ENCODE results near the gene TP53TG3.
"Not testable (repeated sequence)": the region's sequence is repeated elsewhere in the genome, so short reads cannot be mapped to it uniquely, and the experiment has no call there.

TP53TG3 gene, protein sequence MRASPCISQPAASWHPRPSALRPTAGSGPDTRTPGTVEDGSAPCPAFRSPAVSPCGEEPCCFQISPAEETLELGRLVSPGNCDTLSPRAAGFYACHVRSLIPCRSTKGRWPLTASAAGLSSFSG

DNA sequence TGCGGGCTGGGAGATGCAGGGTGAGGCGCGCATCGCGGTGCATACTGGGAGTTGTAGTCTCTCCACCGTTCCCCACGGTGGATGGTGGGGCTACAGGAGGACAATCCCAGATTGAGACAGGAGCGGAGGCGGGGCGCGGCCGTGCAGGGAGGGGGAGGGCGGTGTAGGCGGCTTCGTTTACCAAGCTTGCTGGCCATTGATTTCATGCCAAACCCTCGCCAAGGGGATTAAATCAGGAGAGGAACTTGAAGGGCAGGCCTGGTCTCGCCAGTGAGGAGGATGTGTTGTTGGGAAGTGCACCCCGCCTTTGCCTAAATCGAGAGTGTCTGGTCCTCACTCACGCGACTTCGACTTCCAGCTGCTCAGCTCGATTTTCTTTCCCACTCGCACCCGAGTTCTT is at the start of gene TP53TG3:
Gene TP53TG3 (minus strand): TSS at position 101 of the 400 bp plus-strand sequence. CDS start 68 bp downstream, at position 33.
- H3K4me3 ChIP-seq (ENCODE audit: low read depth, low read length): not testable (repeated sequence)

DNA sequence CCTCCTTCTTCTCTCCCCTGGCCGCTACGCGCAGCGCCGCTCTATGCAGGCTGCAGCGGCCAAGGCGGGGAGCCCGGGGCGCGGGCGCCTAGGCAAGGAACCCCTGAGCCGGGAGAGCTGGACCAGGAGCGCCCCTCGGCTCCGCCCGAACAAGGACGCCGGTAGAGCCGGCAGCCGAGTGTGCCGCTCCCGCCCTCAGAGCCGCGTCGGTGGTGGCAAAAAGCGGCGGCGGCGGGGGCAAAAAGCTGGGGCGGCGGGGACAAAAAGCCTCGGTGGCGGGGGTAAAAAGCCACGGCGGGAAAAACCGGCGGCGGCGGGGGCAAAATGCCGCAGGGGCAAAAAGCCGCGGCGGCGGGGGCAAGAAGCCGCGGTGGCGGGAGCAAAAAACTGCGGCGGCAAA is 25.1 kb downstream of the TP53TG3 start:
- not testable (repeated sequence) for H3K4me3 ChIP-seq (ENCODE audit: low read depth, low read length)

DNA sequence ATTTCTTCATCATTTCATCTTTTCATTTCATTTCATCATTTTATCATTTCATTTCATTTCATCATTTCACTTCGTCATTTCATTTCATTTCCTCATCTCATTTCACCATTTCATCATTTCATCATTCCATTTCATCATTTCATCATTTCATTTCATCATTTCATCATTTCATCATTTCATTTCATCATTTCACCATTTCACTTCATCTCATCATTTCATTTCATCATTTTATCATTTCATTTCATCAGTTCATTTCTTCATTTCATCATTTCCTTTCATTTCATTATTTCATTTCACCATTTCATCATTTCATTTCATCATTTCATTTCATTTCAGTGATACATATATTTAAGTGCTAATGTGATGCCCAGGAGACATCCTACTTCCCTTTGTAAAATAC is 28.4 kb downstream of the TP53TG3 start:
- not testable (repeated sequence) for H3K4me3 ChIP-seq (ENCODE audit: low read depth, low read length)

DNA sequence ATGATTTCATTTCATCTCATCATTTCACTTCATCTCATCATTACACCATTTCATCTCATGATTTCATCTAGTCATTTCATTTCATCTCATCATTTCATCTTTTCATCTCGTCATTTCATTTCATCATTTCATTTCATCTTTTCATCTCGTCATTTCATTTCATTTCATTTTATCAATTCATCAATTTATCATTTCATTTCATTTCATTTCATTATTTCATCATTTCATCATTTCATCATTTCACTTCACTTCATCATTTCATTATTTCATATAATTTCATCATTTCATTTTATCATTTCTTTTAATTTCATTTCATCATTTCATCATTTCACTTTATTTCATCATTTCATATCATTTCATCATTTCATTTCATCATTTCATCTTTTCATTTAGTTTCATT is 29.2 kb downstream of the TP53TG3 start:
- not testable (repeated sequence) for H3K4me3 ChIP-seq (ENCODE audit: low read depth, low read length)

DNA sequence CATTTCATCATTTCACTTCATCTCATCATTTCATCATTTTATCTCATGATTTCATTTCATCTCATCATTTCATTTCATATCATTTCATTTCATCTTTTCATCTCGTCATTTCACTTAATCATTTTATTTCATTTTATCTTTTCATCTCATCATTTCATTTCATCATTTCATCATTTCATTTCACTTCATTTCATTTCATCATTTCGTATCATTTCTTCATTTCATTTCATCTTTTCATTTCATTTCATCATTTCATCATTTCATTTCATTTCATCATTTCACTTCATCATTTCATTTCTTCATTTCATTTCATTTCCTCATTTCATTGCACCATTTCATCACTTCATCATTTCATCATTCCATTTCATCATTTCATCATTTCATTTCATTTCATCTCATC is 29.8 kb downstream of the TP53TG3 start:
- H3K4me3 ChIP-seq (ENCODE audit: low read depth, low read length): not testable (repeated sequence)

DNA sequence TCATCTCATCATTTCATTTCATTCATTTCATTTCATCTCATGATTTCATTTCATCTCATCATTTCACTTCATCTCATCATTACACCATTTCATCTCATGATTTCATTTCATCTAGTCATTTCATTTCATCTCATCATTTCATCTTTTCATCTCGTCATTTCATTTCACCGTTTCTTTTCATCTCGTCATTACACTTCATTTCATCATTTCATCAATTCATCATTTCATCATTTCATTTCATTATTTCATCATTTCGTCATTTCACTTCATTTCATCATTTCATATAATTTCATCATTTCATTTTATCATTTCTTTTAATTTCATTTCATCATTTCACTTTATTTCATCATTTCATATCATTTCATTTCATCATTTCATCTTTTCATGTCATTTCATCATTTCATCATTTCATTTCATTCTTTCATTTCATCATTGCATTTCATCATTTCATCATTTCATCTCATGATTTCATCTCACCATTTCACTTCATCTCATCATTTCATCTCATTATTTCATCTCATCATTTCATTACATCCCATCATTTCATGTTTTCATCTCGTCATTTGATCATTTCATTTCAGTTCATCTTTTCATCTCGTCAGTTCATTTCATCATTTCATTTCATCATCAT is 30.6 kb downstream of the TP53TG3 start:
- H3K4me3 ChIP-seq (ENCODE audit: low read depth, low read length): not testable (repeated sequence)

DNA sequence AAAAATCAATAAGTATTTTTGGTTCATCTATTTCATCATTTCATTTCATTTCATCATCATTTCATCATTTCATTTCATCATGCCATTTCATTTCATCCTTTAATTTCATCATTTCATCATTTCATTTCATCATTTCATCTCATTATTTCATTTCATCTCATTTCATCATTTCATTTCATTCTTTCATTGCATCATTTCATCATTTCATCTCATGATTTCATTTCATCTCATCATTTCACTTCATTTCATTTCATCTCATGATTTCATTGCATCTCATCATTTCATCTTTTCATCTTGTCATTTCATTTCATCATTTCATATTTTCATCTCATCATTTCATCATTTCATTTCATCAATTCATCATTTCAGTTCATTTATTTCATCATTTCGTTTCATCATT is 31.2 kb downstream of the TP53TG3 start:
- not testable (repeated sequence) for H3K4me3 ChIP-seq (ENCODE audit: low read depth, low read length)

DNA sequence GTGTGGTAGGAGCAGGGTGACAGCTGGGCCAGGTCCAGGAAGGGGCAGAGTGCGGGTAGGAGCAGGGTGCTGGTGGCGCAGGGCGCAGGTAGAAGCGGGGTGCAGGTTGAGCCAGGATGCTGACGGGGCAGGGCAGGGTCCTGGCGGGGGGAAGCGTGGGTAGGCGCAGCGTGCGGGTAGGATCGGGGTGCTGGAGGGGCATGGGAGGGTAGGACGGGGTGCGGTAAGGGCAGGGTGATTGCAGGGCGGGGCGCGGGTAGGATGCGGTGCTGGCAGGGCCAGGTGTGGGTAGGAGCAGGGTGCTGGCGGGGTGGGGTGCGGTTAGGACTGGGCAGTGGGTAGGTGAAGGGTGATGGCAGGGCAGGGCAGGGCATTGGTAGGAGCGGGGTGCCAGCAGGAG is 38.4 kb downstream of the TP53TG3 start:
- H3K4me3 ChIP-seq (ENCODE audit: low read depth, low read length): not testable (repeated sequence)

DNA sequence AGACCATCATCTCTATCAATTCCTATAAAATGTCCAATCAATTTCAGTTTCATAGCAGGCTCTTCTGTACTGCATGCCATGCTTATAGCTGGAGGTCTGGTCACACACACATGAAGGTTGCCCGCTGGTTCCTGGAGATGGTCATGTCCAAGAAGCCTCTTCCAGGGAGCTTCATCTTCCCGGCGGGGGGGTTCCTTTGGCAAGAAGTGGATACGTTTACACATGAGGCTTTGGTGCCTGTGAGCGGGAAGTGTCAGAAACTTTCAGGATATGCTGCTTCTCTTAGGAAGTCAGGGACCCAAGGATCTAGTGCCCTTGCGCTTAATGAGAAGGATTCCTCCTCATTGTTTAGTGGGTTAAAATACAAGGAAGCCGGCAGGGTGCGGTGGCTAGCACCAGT is 43.9 kb downstream of the TP53TG3 start:
- not testable (repeated sequence) for H3K4me3 ChIP-seq (ENCODE audit: low read depth, low read length)
